GM12878 (cell line): Measurements from ENCODE around the gene SSH2. TPM values are rescaled to one million over a fixed set of nuclear protein-coding genes. Genes with fewer than 3 reads are reported as not detected.

Experiments
- ATAC-seq: fragments of 200-7000 bp; cut with Tn5 transposase; 3 replicates; pipeline ENCODE4 v1.9.1; 2020; ENCODE audit warnings: mild to moderate bottlenecking, moderate library complexity
- BruUV-seq: library from RNA; stranded (reverse); fragments of 400-500 nt; replicated peaks from 2 replicates; lab custom pipeline; 2021; lab: Mats Ljungman, UMichigan
- CTCF ChIA-PET: fragments of 300-600 bp; sonication (Branson Sonifier 250); formaldehyde crosslinking; extraction: SDS; loops from one replicate; lab custom pipeline; 2021; ENCODE audit warnings: inconsistent platforms; lab: Yijun Ruan, JAX
- POLR2A ChIA-PET: fragments of 350-600 bp; formaldehyde crosslinking; extraction: SDS; loops from one replicate; lab custom pipeline; 2021; ENCODE audit warnings: inconsistent platforms; lab: Charles Lee
- RAD21 ChIA-PET: fragments of 300-600 bp; sonication (Branson Sonifier 250); formaldehyde crosslinking; loops from one replicate; lab custom pipeline; 2023; ENCODE audit warnings: antibody characterized with exemption; ENCODE audit not compliant: unreplicated experiment; lab: Charles Lee
- SMC1A ChIA-PET: fragments of 300-600 bp; sonication (Branson Sonifier 250); formaldehyde crosslinking; loops from one replicate; lab custom pipeline; 2023; ENCODE audit not compliant: unreplicated experiment, uncharacterized antibody; lab: Charles Lee
- DNase-seq: peaks from one replicate; pipeline ENCODE4 v3.0.0-alpha.2; 2011; ENCODE audit warnings: low read depth, low spot score
- FAIRE-seq: peaks from 3 replicates; lab custom pipeline; 2011; peaks lifted over from hg19 to GRCh38; lab: Jason Lieb, UNC
- H2AFZ ChIP-seq: 2 replicates; pipeline ENCODE4 v1.6.0; 2011; ENCODE audit warnings: low read depth, low read length, control low read depth; ENCODE audit not compliant: control insufficient read depth
- H3K27ac ChIP-seq: 2 replicates; pipeline ENCODE4 v1.5.1; 2011; ENCODE audit warnings: control low read depth; ENCODE audit not compliant: control insufficient read depth, insufficient read depth
- H3K27me3 ChIP-seq, 2 experiments: replicated peaks in 1 of 2; 2 replicates each; pipeline versions ENCODE4 v1.6.0 to v1.6.1; 2011; ENCODE audit warnings: low read length in 1 of 2; ENCODE audit not compliant: control insufficient read depth in 2 of 2, insufficient read depth in 2 of 2
- H3K36me3 ChIP-seq, 2 experiments: 2 replicates each; pipeline ENCODE4 v1.5.1; 2011; ENCODE audit warnings: low read length in 1 of 2; ENCODE audit not compliant: control insufficient read depth in 2 of 2, insufficient read depth in 2 of 2
- H3K4me1 ChIP-seq: 2 replicates; pipeline ENCODE4 v1.6.1; 2011; ENCODE audit warnings: mild to moderate bottlenecking, low read length, moderate library complexity, mixed read lengths; ENCODE audit not compliant: control insufficient read depth, insufficient read depth
- H3K4me2 ChIP-seq: 2 replicates; pipeline ENCODE4 v1.6.0; 2011; ENCODE audit warnings: control low read depth; ENCODE audit not compliant: control insufficient read depth, insufficient read depth
- H3K4me3 ChIP-seq: fragments of 200-600 bp; sonication (generic); 2 replicates; pipeline ENCODE4 v1.5.1; 2016
- H3K79me2 ChIP-seq: 2 replicates; pipeline ENCODE4 v1.6.0; 2011; ENCODE audit warnings: low read length; ENCODE audit not compliant: control insufficient read depth, insufficient read depth
- H3K9ac ChIP-seq: 2 replicates; pipeline ENCODE4 v1.8.0; 2011; ENCODE audit warnings: low read length, control low read depth, mixed read lengths; ENCODE audit not compliant: control insufficient read depth, insufficient read depth
- H3K9me3 ChIP-seq: replicated peaks from 3 replicates; pipeline ENCODE4 v1.5.1; 2011; ENCODE audit warnings: mild to moderate bottlenecking, low read length; ENCODE audit not compliant: control insufficient read depth, insufficient read depth
- H4K20me1 ChIP-seq: 2 replicates; pipeline ENCODE4 v1.6.0; 2011; ENCODE audit not compliant: control insufficient read depth, insufficient read depth
- BCLAF1 ChIP-seq: fragments of 450-650 bp; IDR thresholded peaks from 2 replicates; pipeline ENCODE4 v1.6.1; 2017; ENCODE audit warnings: antibody characterized with exemption, mild to moderate bottlenecking, moderate library complexity
- CBFB ChIP-seq: IDR thresholded peaks from 2 replicates; pipeline ENCODE4 v1.6.1; 2016; ENCODE audit warnings: antibody characterized with exemption, low read depth
- CREM ChIP-seq: IDR thresholded peaks from 2 replicates; pipeline ENCODE4 v1.6.1; 2014; ENCODE audit warnings: antibody characterized with exemption, low read depth
- KAT2A ChIP-seq: conservative IDR thresholded peaks from 2 replicates; pipeline ENCODE4 v1.6.1; 2011; ENCODE audit warnings: low read depth, low read length; ENCODE audit not compliant: control insufficient read depth
- KDM1A ChIP-seq: fragments of 200-600 bp; sonication (generic); IDR thresholded peaks from 2 replicates; pipeline ENCODE4 v1.6.1; 2016; ENCODE audit warnings: borderline replicate concordance
- MEF2A ChIP-seq: IDR thresholded peaks from 2 replicates; pipeline ENCODE4 v1.6.1; 2011; ENCODE audit warnings: low read depth, mild to moderate bottlenecking, low read length, moderate library complexity; ENCODE audit not compliant: insufficient read depth
- MYB ChIP-seq: fragments of 150-350 bp; IDR thresholded peaks from 2 replicates; pipeline ENCODE4 v1.6.1; 2014; ENCODE audit warnings: mild to moderate bottlenecking, low read depth, low read length, borderline replicate concordance
- NFYB ChIP-seq: IDR thresholded peaks from 2 replicates; pipeline ENCODE4 v1.6.1; 2011; ENCODE audit warnings: low read depth, mild to moderate bottlenecking, low read length, improper control_type of control experiment, moderate library complexity; ENCODE audit not compliant: insufficient read depth
- POLR2A ChIP-seq: IDR thresholded peaks from 2 replicates; pipeline ENCODE4 v1.6.1; 2011; ENCODE audit warnings: low read depth, mild to moderate bottlenecking, low read length
- RCOR1 ChIP-seq: conservative IDR thresholded peaks from 2 replicates; pipeline ENCODE4 v1.6.1; 2012; ENCODE audit warnings: low read depth, low read length, improper control_type of control experiment
- SMC3 ChIP-seq: IDR thresholded peaks from 2 replicates; pipeline ENCODE4 v1.6.1; 2011; ENCODE audit warnings: low read length, improper control_type of control experiment, borderline replicate concordance
- TAF1 ChIP-seq: IDR thresholded peaks from 2 replicates; pipeline ENCODE4 v1.6.1; 2011; ENCODE audit warnings: mild to moderate bottlenecking, low read depth, low read length, borderline replicate concordance
- TCF12 ChIP-seq: IDR thresholded peaks from 2 replicates; pipeline ENCODE4 v1.6.1; 2011; ENCODE audit warnings: low read depth, mild to moderate bottlenecking, low read length
- ZBED1 ChIP-seq: IDR thresholded peaks from 2 replicates; pipeline ENCODE4 v1.6.1; 2016; ENCODE audit warnings: borderline replicate concordance
- ZSCAN29 ChIP-seq: fragments of 450-650 bp; IDR thresholded peaks from 2 replicates; pipeline ENCODE4 v1.6.1; 2017; ENCODE audit warnings: mild to moderate bottlenecking, moderate library complexity
- WGBS: methylation state at CpG from one replicate; pipeline ENCODE4 v1.1.6; 2016; ENCODE audit warnings: low lambda C conversion rate; ENCODE audit not compliant: insufficient replicate concordance, insufficient coverage; ENCODE audit errors: missing lambda C conversion rate; 5-methylcytosine and 5-hydroxymethylcytosine counted together
- in situ Hi-C: fragments of 300-500 bp; cut with MboI; formaldehyde crosslinking; loops from 9 replicates; pipeline ENCODE4 v1.14.3; 2018; ENCODE audit warnings: mixed read lengths
- intact Hi-C: fragments of 100-400 bp; cut with micrococcal nuclease; formaldehyde crosslinking; loops from one replicate; pipeline ENCODE4 v1.14.2; 2022; ENCODE audit not compliant: unreplicated experiment
- polyA plus RNA-seq, 11 experiments: library from polyadenylated mRNA; depleted of rRNA in 4 of 11; unstranded in 6 of 11; stranded (reverse) in 5 of 11; fragments of >200 nt; fragmentation: Nextera tagmentation in 4 of 11; fragmentation: Illumina TruSeq in 1 of 11; extraction: Ambion mirVana in 4 of 11; extraction: Trizol in 1 of 11; gene quantifications; 1 replicate in 1 of 11; 2 replicates in 10 of 11; pipeline versions ENCODE4 v1.2.1 to v1.2.3, GENCODE V29; 2011 to 2016; ENCODE audit warnings: inconsistent platforms in 2 of 11, missing spikeins in 2 of 11, low read depth in 1 of 11
- total RNA-seq, 4 experiments: library from RNA; depleted of rRNA in 3 of 4; stranded (reverse); fragments of >200 nt in 3 of 4; fragmentation: Illumina TruSeq in 1 of 4; extraction: Trizol in 1 of 4; gene quantifications; 2 replicates each; pipeline versions ENCODE4 v1.2.1 to v1.2.3, GENCODE V29; 2013 to 2021

Gene SSH2
- total and polyA plus RNA-seq, 10 of the 15 experiments (the other 5 are each of a cell fraction or from before 2014, with no cell fraction given) = 9.3 to 65.9 (median 34.0) TPM

GRCh38 chr17:29906969-29907368 is 23.1 kb downstream of the SSH2 start:
- TF ChIP-seq SMC3 (no peak), TAF1 (no peak)
- CTCF ChIA-PET = interaction anchor here (0.6 to 1.6 kb wide), 2 partner anchors 24 to 80 kb away, joined by 3 to 5 read pairs; no protein-coding TSS in a partner anchor
- H3K4me2 ChIP-seq = no peak overlapping the region
- H4K20me1 ChIP-seq = no peaks in the 10 kb centered on the region
- in situ Hi-C loops = no loop called here
- FAIRE-seq (no peak), DNase-seq (no peak), ATAC-seq (no peak)
- H2AFZ ChIP-seq = no peak overlapping the region
- peaks cover 9% of the 10 kb centered on the region; the same call in 2 of the 3 replicates for H3K9me3 ChIP-seq
- H3K4me3 ChIP-seq = no peak overlapping the region
- BruUV-seq = no TSS peak
- RAD21 ChIA-PET = no interaction called here
- no peak overlapping the region for H3K27ac ChIP-seq
- intact Hi-C loops = no loop called here
- WGBS = 95% methylated on average over 2 of the region's 2 CpGs
- H3K9ac ChIP-seq = no peak overlapping the region
- POLR2A ChIA-PET = no interaction called here
- no peaks in the 10 kb centered on the region for H3K27me3 ChIP-seq
- H3K79me2 ChIP-seq = no peaks in the 10 kb centered on the region; the same call in none of the 2 replicates
- H3K36me3 ChIP-seq = no peaks in the 10 kb centered on the region
- SMC1A ChIA-PET = interaction anchor here (0.6 to 0.9 kb wide), 2 partner anchors 10 to 49 kb away, joined by 3 to 5 read pairs; no protein-coding TSS in a partner anchor
- H3K4me1 ChIP-seq = no peaks in the 10 kb centered on the region

GRCh38 chr17:29905879-29906167 is 24.2 kb downstream of the SSH2 start:
- Histone ChIP-seq H3K27ac (no peak overlapping the region), H3K4me1 (no peaks in the 10 kb centered on the region), H2AFZ (no peak overlapping the region), H3K4me2 (no peak overlapping the region), H3K79me2 (no peaks in the 10 kb centered on the region; the same call in none of the 2 replicates), H3K27me3 (no peaks in the 10 kb centered on the region), H3K9me3 (peaks cover 9% of the 10 kb centered on the region; the same call in 2 of the 3 replicates), H4K20me1 (no peaks in the 10 kb centered on the region), H3K9ac (no peak overlapping the region), H3K4me3 (no peak overlapping the region), H3K36me3 (no peaks in the 10 kb centered on the region)
- no TSS peak for BruUV-seq
- CTCF ChIA-PET = no interaction called here
- POLR2A ChIA-PET = interaction anchor here (1.2 kb wide), 1 partner anchor 19 kb away, joined by 3 read pairs; no protein-coding TSS in a partner anchor
- ATAC-seq = no peak
- in situ Hi-C loops (no loop called here), intact Hi-C loops (no loop called here)
- 88% methylated on average over 3 of the region's 3 CpGs for WGBS
- TF ChIP-seq MEF2A (no peak), RCOR1 (no peak), KAT2A (no peak), POLR2A (no peak), KDM1A (no peak), TCF12 (no peak), ZSCAN29 (no peak), CBFB (no peak), BCLAF1 (no peak), MYB (no peak), CREM (no peak), ZBED1 (no peak), SMC3 (no peak), NFYB (no peak)
- SMC1A ChIA-PET = no interaction called here
- no peak for FAIRE-seq
- RAD21 ChIA-PET = interaction anchor here (0.9 kb wide), 1 partner anchor 26 kb away, joined by 3 read pairs; no protein-coding TSS in a partner anchor
- DNase-seq = no peak
